ENCODE results near the gene ITGAX. TPM values are rescaled to one million over a fixed set of nuclear protein-coding genes. Genes with fewer than 3 reads are reported as not detected.

ITGAX gene
- total RNA-seq, 1 donor from 2014 or later: not detected

DNA sequence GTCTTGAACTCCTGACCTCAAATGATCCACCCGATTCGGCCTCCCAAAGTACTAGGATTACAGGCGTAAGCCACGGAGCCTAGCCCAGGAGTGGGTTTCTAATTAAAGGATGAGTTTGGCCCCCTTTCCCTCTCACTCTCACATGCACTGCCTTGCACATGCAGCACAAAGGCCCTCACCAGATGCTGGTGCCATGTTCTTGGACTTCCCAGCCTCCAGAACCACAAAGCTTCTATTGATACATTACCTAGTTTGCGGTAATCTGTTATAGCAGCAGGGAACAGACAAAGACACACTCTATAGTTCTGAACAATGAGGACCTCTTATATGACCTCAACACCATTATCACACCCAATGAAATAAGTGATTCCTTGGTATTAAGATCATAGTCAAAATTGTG, 20.3 kb downstream of the ITGAX start:
- no peaks in the 10 kb centered on the region for H3K9me3 Mint-ChIP-seq
- TF ChIP-seq, protein P1, sequence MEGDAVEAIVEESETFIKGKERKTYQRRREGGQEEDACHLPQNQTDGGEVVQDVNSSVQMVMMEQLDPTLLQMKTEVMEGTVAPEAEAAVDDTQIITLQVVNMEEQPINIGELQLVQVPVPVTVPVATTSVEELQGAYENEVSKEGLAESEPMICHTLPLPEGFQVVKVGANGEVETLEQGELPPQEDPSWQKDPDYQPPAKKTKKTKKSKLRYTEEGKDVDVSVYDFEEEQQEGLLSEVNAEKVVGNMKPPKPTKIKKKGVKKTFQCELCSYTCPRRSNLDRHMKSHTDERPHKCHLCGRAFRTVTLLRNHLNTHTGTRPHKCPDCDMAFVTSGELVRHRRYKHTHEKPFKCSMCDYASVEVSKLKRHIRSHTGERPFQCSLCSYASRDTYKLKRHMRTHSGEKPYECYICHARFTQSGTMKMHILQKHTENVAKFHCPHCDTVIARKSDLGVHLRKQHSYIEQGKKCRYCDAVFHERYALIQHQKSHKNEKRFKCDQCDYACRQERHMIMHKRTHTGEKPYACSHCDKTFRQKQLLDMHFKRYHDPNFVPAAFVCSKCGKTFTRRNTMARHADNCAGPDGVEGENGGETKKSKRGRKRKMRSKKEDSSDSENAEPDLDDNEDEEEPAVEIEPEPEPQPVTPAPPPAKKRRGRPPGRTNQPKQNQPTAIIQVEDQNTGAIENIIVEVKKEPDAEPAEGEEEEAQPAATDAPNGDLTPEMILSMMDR (IDR thresholded peaks at IDR 0.05; ENCODE audit: unreplicated experiment): no peak
- H3K4me1 Mint-ChIP-seq: no peaks in the 10 kb centered on the region
- peaks cover 33% of the 10 kb centered on the region for H3K27me3 Mint-ChIP-seq (ENCODE audit: low read depth)
- no peak overlapping the region for H3K27ac Mint-ChIP-seq
- H3K36me3 Mint-ChIP-seq: no peaks in the 10 kb centered on the region
- no peak overlapping the region for H3K4me3 Mint-ChIP-seq
- DNase-seq (ENCODE audit: low spot score in 2 of 2, unreplicated experiment in 2 of 2): no peak

DNA sequence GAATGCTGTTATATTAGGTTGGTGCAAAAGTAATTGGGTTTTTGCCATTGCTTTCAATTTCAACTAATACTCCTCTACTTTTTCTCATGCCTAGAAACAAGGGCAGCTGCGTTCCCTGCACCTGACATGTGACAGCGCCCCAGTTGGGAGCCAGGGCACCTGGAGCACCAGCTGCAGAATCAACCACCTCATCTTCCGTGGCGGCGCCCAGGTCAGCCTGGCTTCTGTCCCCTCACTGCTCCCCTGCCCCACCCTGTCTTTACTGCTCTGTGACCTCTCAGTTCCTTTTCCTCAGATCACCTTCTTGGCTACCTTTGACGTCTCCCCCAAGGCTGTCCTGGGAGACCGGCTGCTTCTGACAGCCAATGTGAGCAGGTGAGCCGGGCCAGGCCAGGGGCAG, 21.7 kb downstream of the ITGAX start:
- Mint-ChIP-seq H3K27me3 (ENCODE audit: low read depth) (peaks cover 41% of the 10 kb centered on the region), H3K27ac (no peak overlapping the region), H3K36me3 (no peaks in the 10 kb centered on the region), H3K4me1 (no peaks in the 10 kb centered on the region), H3K9me3 (no peaks in the 10 kb centered on the region), H3K4me3 (no peak overlapping the region)
- TF ChIP-seq, protein P1 (IDR thresholded peaks at IDR 0.05; ENCODE audit: unreplicated experiment): no peak
- no peak for DNase-seq (ENCODE audit: low spot score in 2 of 2, unreplicated experiment in 2 of 2)

DNA sequence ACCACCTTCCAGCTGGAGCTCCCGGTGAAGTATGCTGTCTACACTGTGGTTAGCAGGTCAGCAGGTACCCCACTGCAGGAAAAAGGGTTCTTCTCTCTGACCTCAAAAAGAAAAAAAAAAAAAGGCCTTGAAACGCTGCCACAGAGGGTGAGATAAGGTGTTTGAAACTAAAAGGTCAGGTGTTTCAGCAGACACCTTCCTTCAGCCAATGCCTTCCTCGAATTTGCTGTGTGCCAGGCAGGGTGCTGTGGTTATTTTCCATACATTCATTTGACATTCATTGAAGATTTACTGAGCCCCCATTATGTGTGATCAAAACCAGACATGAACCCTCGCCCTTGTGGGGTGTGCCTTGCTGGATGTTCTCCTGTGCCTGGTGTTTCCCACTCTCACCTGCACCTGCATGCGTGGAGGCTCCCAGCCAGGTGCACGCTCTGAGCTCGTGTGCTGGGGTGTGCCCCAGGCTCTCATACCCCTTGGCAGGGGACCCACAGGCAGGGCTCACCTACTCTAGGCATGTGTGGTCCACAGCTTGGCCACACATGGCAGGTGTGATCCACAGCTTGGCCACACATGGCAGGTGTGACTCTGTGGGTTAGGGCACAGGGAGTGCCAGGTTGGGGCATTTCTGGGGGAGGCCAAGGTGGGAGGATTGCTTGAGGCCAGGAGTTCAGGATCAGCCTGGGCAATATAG, 22.4 kb downstream of the ITGAX start:
- no peak overlapping the region for H3K27ac Mint-ChIP-seq
- TF ChIP-seq, protein P1 (IDR thresholded peaks at IDR 0.05; ENCODE audit: unreplicated experiment): no peak
- H3K4me3 Mint-ChIP-seq: no peak overlapping the region
- H3K9me3 Mint-ChIP-seq: no peaks in the 10 kb centered on the region
- H3K27me3 Mint-ChIP-seq (ENCODE audit: low read depth): peaks cover 46% of the 10 kb centered on the region
- H3K4me1 Mint-ChIP-seq: no peaks in the 10 kb centered on the region
- DNase-seq (ENCODE audit: low spot score in 2 of 2, unreplicated experiment in 2 of 2): no peak
- H3K36me3 Mint-ChIP-seq: no peaks in the 10 kb centered on the region

DNA sequence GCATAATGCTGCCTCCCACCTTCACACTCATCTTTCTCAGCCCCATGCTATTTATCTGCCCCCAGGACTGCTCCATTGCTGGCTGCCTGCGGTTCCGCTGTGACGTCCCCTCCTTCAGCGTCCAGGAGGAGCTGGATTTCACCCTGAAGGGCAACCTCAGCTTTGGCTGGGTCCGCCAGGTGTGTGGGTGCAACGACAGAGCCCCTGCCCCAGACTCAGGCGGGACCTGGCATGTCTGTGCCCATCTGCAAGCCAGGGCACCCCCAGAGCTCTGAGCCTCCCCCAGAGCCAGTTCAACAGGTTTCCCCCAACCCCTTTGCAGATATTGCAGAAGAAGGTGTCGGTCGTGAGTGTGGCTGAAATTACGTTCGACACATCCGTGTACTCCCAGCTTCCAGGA, 25.2 kb downstream of the ITGAX start:
- no peak for DNase-seq (ENCODE audit: low spot score in 2 of 2, unreplicated experiment in 2 of 2)
- H3K27me3 Mint-ChIP-seq (ENCODE audit: low read depth): peaks cover 52% of the 10 kb centered on the region
- H3K27ac Mint-ChIP-seq: no peak overlapping the region
- no peaks in the 10 kb centered on the region for H3K4me1 Mint-ChIP-seq
- no peaks in the 10 kb centered on the region for H3K36me3 Mint-ChIP-seq
- TF ChIP-seq, protein P1 (IDR thresholded peaks at IDR 0.05; ENCODE audit: unreplicated experiment): no peak
- H3K9me3 Mint-ChIP-seq: no peaks in the 10 kb centered on the region
- no peak overlapping the region for H3K4me3 Mint-ChIP-seq

DNA sequence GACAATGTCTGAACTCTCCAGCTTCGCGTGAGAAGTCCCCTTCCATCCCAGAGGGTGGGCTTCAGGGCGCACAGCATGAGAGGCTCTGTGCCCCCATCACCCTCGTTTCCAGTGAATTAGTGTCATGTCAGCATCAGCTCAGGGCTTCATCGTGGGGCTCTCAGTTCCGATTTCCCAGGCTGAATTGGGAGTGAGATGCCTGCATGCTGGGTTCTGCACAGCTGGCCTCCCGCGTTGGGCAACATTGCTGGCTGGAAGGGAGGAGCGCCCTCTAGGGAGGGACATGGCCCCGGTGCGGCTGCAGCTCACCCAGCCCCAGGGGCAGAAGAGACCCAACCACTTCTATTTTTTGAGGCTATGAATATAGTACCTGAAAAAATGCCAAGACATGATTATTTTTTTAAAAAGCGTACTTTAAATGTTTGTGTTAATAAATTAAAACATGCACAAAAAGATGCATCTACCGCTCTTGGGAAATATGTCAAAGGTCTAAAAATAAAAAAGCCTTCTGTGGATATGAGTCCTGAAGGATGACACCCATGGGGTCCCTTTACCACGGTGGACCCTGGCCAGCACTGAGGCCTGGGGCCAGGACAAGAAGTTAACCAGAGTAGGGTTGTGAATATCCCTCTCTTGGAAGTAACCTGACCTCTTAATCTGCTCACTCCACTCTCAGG, 27.6 kb downstream of the ITGAX start:
- Mint-ChIP-seq H3K27ac (no peak overlapping the region), H3K4me1 (peaks cover 3% of the 10 kb centered on the region), H3K27me3 (ENCODE audit: low read depth) (peaks cover 46% of the 10 kb centered on the region), H3K9me3 (no peaks in the 10 kb centered on the region), H3K4me3 (no peak overlapping the region), H3K36me3 (no peaks in the 10 kb centered on the region)
- TF ChIP-seq, protein P1 (IDR thresholded peaks at IDR 0.05; ENCODE audit: unreplicated experiment): peak; percentile 51
- DNase-seq (ENCODE audit: low spot score in 2 of 2, unreplicated experiment in 2 of 2): peak in 1 of 2 experiments; percentile 65
